HEK293 (cell line): ENCODE data around the gene TRAF4.

Experiments
- CTCF ChIA-PET: fragments of 350-600 bp; formaldehyde crosslinking; extraction: SDS; loops from one replicate; lab custom pipeline; 2021; ENCODE audit warnings: antibody characterized with exemption; lab: Yijun Ruan, JAX
- POLR2A ChIA-PET: fragments of 300-600 bp; formaldehyde crosslinking; extraction: SDS; loops from one replicate; lab custom pipeline; 2020; ENCODE audit warnings: antibody characterized with exemption, inconsistent platforms; lab: Yijun Ruan, JAX
- H3K27ac ChIP-seq: fragments of 200-500 bp; sonication (Bioruptor generic); 2 replicates; pipeline ENCODE4 v1.5.1; 2014; ENCODE audit warnings: low read depth, low read length, control low read depth, inconsistent platforms; ENCODE audit errors: extremely low read depth
- H3K36me3 ChIP-seq, 2 experiments: fragments of 200-500 bp in 1 of 2; sonication (Bioruptor generic) in 1 of 2; 1 replicate in 1 of 2; 2 replicates in 1 of 2; pipeline ENCODE4 v1.5.1; 2014 to 2017; ENCODE audit warnings: inconsistent platforms in 2 of 2, low read length in 2 of 2; ENCODE audit not compliant: control insufficient read depth in 2 of 2, insufficient read depth in 1 of 2
- H3K4me1 ChIP-seq: fragments of 200-500 bp; sonication (Bioruptor generic); 2 replicates; pipeline ENCODE4 v1.5.1; 2014; ENCODE audit warnings: mild to moderate bottlenecking, low read length, inconsistent platforms; ENCODE audit not compliant: control insufficient read depth, insufficient read depth
- H3K4me3 ChIP-seq: 2 replicates; pipeline ENCODE4 v1.5.1; 2011; ENCODE audit warnings: low read depth, mild to moderate bottlenecking, control low read depth, low read length, moderate library complexity
- H3K9me3 ChIP-seq: fragments of 200-500 bp; sonication (Bioruptor generic); 2 replicates; pipeline ENCODE4 v1.5.1; 2014; ENCODE audit warnings: low read depth, low read length, inconsistent platforms; ENCODE audit not compliant: control insufficient read depth, insufficient read depth
- EGR2 ChIP-seq: fragments of 450-650 bp; formaldehyde crosslinking; IDR thresholded peaks from 2 replicates; pipeline ENCODE4 v1.5.1; 2016; ENCODE audit warnings: low read depth, missing biosample characterization, missing genetic modification characterization
- KLF16 ChIP-seq: fragments of 450-650 bp; formaldehyde crosslinking; IDR thresholded peaks from 2 replicates; pipeline ENCODE4 v1.5.1; 2017; ENCODE audit warnings: missing biosample characterization, missing genetic modification characterization
- KLF9 ChIP-seq: fragments of 450-650 bp; formaldehyde crosslinking; IDR thresholded peaks from 2 replicates; pipeline ENCODE4 v1.5.1; 2016; ENCODE audit warnings: missing biosample characterization, missing genetic modification characterization, low read depth
- OVOL3 ChIP-seq: fragments of 450-650 bp; formaldehyde crosslinking; IDR thresholded peaks from 2 replicates; pipeline ENCODE4 v1.5.1; 2016; ENCODE audit warnings: missing biosample characterization, missing genetic modification characterization
- RBAK ChIP-seq: fragments of 450-650 bp; formaldehyde crosslinking; IDR thresholded peaks from 2 replicates; pipeline ENCODE4 v1.5.1; 2016; ENCODE audit warnings: missing biosample characterization, missing genetic modification characterization
- REST ChIP-seq: fragments of 450-650 bp; formaldehyde crosslinking; IDR thresholded peaks from 2 replicates; pipeline ENCODE4 v1.5.1; 2016; ENCODE audit warnings: missing biosample characterization, missing genetic modification characterization
- SCRT1 ChIP-seq: fragments of 450-650 bp; formaldehyde crosslinking; IDR thresholded peaks from 2 replicates; pipeline ENCODE4 v1.5.1; 2016; ENCODE audit warnings: missing biosample characterization, missing genetic modification characterization, borderline replicate concordance
- ZBTB21 ChIP-seq: fragments of 450-650 bp; formaldehyde crosslinking; IDR thresholded peaks from 2 replicates; pipeline ENCODE4 v1.5.1; 2017; ENCODE audit warnings: missing biosample characterization, missing genetic modification characterization
- ZFP3 ChIP-seq: fragments of 450-650 bp; formaldehyde crosslinking; IDR thresholded peaks from 2 replicates; pipeline ENCODE4 v1.5.1; 2016; ENCODE audit warnings: low read depth, missing biosample characterization, missing genetic modification characterization
- ZFP37 ChIP-seq: fragments of 450-650 bp; formaldehyde crosslinking; IDR thresholded peaks from 2 replicates; pipeline ENCODE4 v1.5.1; 2016; ENCODE audit warnings: missing biosample characterization, missing genetic modification characterization
- ZFP69B ChIP-seq: fragments of 450-650 bp; formaldehyde crosslinking; IDR thresholded peaks from 2 replicates; pipeline ENCODE4 v1.5.1; 2016; ENCODE audit warnings: missing biosample characterization, missing genetic modification characterization
- ZNF121 ChIP-seq: fragments of 450-650 bp; formaldehyde crosslinking; IDR thresholded peaks from 2 replicates; pipeline ENCODE4 v1.5.1; 2016; ENCODE audit warnings: missing biosample characterization, missing genetic modification characterization
- ZNF138 ChIP-seq: fragments of 450-650 bp; formaldehyde crosslinking; IDR thresholded peaks from 2 replicates; pipeline ENCODE4 v1.5.1; 2016; ENCODE audit warnings: missing biosample characterization, missing genetic modification characterization, borderline replicate concordance
- ZNF366 ChIP-seq: fragments of 450-650 bp; formaldehyde crosslinking; conservative IDR thresholded peaks from 2 replicates; pipeline ENCODE4 v1.5.1; 2016; ENCODE audit warnings: missing biosample characterization, missing genetic modification characterization
- ZNF558 ChIP-seq: fragments of 450-650 bp; formaldehyde crosslinking; IDR thresholded peaks from 2 replicates; pipeline ENCODE4 v1.5.1; 2016; ENCODE audit warnings: missing biosample characterization, missing genetic modification characterization
- ZNF600 ChIP-seq: fragments of 450-650 bp; formaldehyde crosslinking; IDR thresholded peaks from 2 replicates; pipeline ENCODE4 v1.5.1; 2016; ENCODE audit warnings: missing biosample characterization, missing genetic modification characterization
- ZNF692 ChIP-seq: fragments of 450-650 bp; formaldehyde crosslinking; IDR thresholded peaks from 2 replicates; pipeline ENCODE4 v1.5.1; 2016; ENCODE audit warnings: missing biosample characterization, missing genetic modification characterization
- ZNF843 ChIP-seq: fragments of 450-650 bp; formaldehyde crosslinking; IDR thresholded peaks from 2 replicates; pipeline ENCODE4 v1.5.1; 2016; ENCODE audit warnings: missing biosample characterization, missing genetic modification characterization
- TF ChIP-seq, protein P1 (sequence below): fragments of 450-650 bp; IDR thresholded peaks from 2 replicates; pipeline ENCODE4 v1.5.1; 2018; ENCODE audit warnings: missing biosample characterization, missing genetic modification characterization
- TF ChIP-seq, protein P2 (sequence below): fragments of 450-650 bp; formaldehyde crosslinking; IDR thresholded peaks from 2 replicates; pipeline ENCODE4 v1.5.1; 2017; ENCODE audit warnings: missing biosample characterization, mild to moderate bottlenecking, missing genetic modification characterization, moderate library complexity
- TF ChIP-seq, protein P3 (sequence below): fragments of 450-650 bp; formaldehyde crosslinking; IDR thresholded peaks from 2 replicates; pipeline ENCODE4 v1.5.1; 2016; ENCODE audit warnings: missing biosample characterization, missing genetic modification characterization, borderline replicate concordance

Gene TRAF4

GRCh38 chr17:28703552-28704218 is 40.1 kb upstream of the TRAF4 start:
- 0 out of 2 replicates have a peak, but pooled peaks have one; percentile 24 for TF ChIP-seq ZNF366 (tag by site-specific recombination)
- TF ChIP-seq ZNF692 = peak; percentile 78
- TF ChIP-seq ZFP37 (tag by site-specific recombination) = no peak
- peak; percentile 61; the same call in 1 of the 2 replicates for TF ChIP-seq ZFP69B (tag by site-specific recombination)
- TF ChIP-seq, protein P1, sequence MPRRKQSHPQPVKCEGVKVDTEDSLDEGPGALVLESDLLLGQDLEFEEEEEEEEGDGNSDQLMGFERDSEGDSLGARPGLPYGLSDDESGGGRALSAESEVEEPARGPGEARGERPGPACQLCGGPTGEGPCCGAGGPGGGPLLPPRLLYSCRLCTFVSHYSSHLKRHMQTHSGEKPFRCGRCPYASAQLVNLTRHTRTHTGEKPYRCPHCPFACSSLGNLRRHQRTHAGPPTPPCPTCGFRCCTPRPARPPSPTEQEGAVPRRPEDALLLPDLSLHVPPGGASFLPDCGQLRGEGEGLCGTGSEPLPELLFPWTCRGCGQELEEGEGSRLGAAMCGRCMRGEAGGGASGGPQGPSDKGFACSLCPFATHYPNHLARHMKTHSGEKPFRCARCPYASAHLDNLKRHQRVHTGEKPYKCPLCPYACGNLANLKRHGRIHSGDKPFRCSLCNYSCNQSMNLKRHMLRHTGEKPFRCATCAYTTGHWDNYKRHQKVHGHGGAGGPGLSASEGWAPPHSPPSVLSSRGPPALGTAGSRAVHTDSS (tag by site-specific recombination) = 0 out of 2 replicates have a peak, but pooled peaks have one; percentile 14
- peak; percentile 66 for TF ChIP-seq REST (tag by site-specific recombination)
- TF ChIP-seq ZNF843 (tag by site-specific recombination) = no peak
- no peak overlapping the region for H3K4me3 ChIP-seq
- CTCF ChIA-PET = interaction anchor here (2.0 kb wide), 1 partner anchor 8 kb away, joined by 6 read pairs; the partner anchor contains the start of gene PROCA1
- no peaks in the 10 kb centered on the region for H3K9me3 ChIP-seq
- POLR2A ChIA-PET = interaction anchor here (1.1 to 10.5 kb wide), 5 partner anchors 13 to 48 kb away, joined by 3 to 190 read pairs (median 4); partner anchors contain the start of genes RPL23A and SDF2
- H3K27ac ChIP-seq = 0 out of 2 replicates have a peak overlapping the region, but pooled peaks have one; percentile 3
- H3K4me1 ChIP-seq = no peaks in the 10 kb centered on the region
- peaks cover 8 to 75% of the 10 kb centered on the region in 2 experiments for H3K36me3 ChIP-seq

GRCh38 chr17:28704219-28704858 is 39.5 kb upstream of the TRAF4 start:
- Histone ChIP-seq H3K4me3 (no peak overlapping the region), H3K4me1 (no peaks in the 10 kb centered on the region), H3K36me3 (peaks cover 8 to 69% of the 10 kb centered on the region in 2 experiments), H3K9me3 (no peaks in the 10 kb centered on the region), H3K27ac (no peak overlapping the region)
- TF ChIP-seq EGR2 (tag by site-specific recombination) (no peak), KLF16 (tag by site-specific recombination) (no peak), ZFP3 (no peak), ZBTB21 (tag by site-specific recombination) (no peak), ZFP69B (tag by site-specific recombination) (no peak), KLF9 (tag by site-specific recombination) (no peak), OVOL3 (tag by site-specific recombination) (no peak), ZNF121 (tag by site-specific recombination) (no peak), ZNF558 (tag by site-specific recombination) (no peak), RBAK (no peak), ZNF138 (tag by site-specific recombination) (no peak), ZNF600 (no peak), SCRT1 (tag by site-specific recombination) (no peak)
- TF ChIP-seq, protein P2, sequence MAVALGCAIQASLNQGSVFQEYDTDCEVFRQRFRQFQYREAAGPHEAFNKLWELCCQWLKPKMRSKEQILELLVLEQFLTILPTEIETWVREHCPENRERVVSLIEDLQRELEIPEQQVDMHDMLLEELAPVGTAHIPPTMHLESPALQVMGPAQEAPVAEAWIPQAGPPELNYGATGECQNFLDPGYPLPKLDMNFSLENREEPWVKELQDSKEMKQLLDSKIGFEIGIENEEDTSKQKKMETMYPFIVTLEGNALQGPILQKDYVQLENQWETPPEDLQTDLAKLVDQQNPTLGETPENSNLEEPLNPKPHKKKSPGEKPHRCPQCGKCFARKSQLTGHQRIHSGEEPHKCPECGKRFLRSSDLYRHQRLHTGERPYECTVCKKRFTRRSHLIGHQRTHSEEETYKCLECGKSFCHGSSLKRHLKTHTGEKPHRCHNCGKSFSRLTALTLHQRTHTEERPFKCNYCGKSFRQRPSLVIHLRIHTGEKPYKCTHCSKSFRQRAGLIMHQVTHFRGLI (tag by site-specific recombination) = no peak
- TF ChIP-seq, protein P3, sequence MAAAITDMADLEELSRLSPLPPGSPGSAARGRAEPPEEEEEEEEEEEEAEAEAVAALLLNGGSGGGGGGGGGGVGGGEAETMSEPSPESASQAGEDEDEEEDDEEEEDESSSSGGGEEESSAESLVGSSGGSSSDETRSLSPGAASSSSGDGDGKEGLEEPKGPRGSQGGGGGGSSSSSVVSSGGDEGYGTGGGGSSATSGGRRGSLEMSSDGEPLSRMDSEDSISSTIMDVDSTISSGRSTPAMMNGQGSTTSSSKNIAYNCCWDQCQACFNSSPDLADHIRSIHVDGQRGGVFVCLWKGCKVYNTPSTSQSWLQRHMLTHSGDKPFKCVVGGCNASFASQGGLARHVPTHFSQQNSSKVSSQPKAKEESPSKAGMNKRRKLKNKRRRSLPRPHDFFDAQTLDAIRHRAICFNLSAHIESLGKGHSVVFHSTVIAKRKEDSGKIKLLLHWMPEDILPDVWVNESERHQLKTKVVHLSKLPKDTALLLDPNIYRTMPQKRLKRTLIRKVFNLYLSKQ (tag by site-specific recombination) = no peak
- POLR2A ChIA-PET = interaction anchor here (1.1 to 10.5 kb wide), 5 partner anchors 12 to 43 kb away, joined by 3 to 190 read pairs (median 5); partner anchors contain the start of genes RPL23A and SDF2
- CTCF ChIA-PET = interaction anchor here (0.6 kb wide), 1 partner anchor 411 kb away, joined by 3 read pairs; no protein-coding TSS in a partner anchor
